PC-9 (cell line): ENCODE results near the gene BECN2. TPM values are rescaled to one million over a fixed set of nuclear protein-coding genes. Genes with fewer than 3 reads are reported as not detected.

Experiments
- BruUV-seq: library from RNA; stranded (reverse); fragments of 400-500 nt; replicated peaks from 2 replicates; lab custom pipeline; 2021; lab: Mats Ljungman, UMichigan
- CTCF ChIA-PET: fragments of 300-600 bp; sonication (Branson Sonifier 250); formaldehyde crosslinking; loops from one replicate; lab custom pipeline; 2022; ENCODE audit warnings: antibody characterized with exemption; lab: Charles Lee
- POLR2A ChIA-PET: fragments of 300-600 bp; sonication (Branson Sonifier 250); formaldehyde crosslinking; loops from one replicate; lab custom pipeline; 2022; ENCODE audit warnings: antibody characterized with exemption; ENCODE audit not compliant: unreplicated experiment; lab: Charles Lee
- DNase-seq, 2 experiments: peaks; one replicate each; pipeline versions ENCODE4 v3.0.0 to v3.0.0-alpha.2; 2015 to 2022; ENCODE audit warnings: mixed read lengths in 1 of 2
- H2AFZ ChIP-seq: fragments of 200-600 bp; sonication (generic); 2 replicates; pipeline ENCODE4 v1.8.1; 2017; ENCODE audit warnings: antibody characterized with exemption
- H3F3A ChIP-seq: fragments of 200-600 bp; sonication (generic); 2 replicates; pipeline ENCODE4 v1.8.1; 2017; ENCODE audit warnings: antibody characterized with exemption, mild to moderate bottlenecking, low read depth; ENCODE audit not compliant: insufficient read depth
- H3K27ac ChIP-seq: fragments of 200-600 bp; sonication (generic); 2 replicates; pipeline ENCODE4 v1.6.1; 2016; ENCODE audit warnings: mixed run types
- H3K27me3 ChIP-seq: fragments of 200-600 bp; sonication (generic); 2 replicates; pipeline ENCODE4 v1.6.1; 2016; ENCODE audit warnings: low read depth, mixed run types; ENCODE audit not compliant: insufficient read depth
- H3K36me3 ChIP-seq: fragments of 200-600 bp; sonication (generic); 2 replicates; pipeline ENCODE4 v1.6.1; 2016; ENCODE audit warnings: low read depth, mixed run types
- H3K4me1 ChIP-seq: fragments of 200-600 bp; sonication (generic); replicated peaks from 2 replicates; pipeline ENCODE4 v1.6.1; 2016; ENCODE audit warnings: mixed run types; ENCODE audit not compliant: insufficient read depth
- H3K4me2 ChIP-seq: fragments of 200-600 bp; sonication (generic); 2 replicates; pipeline ENCODE4 v1.6.1; 2017; ENCODE audit warnings: mixed run types
- H3K4me3 ChIP-seq: fragments of 200-600 bp; sonication (generic); 2 replicates; pipeline ENCODE4 v1.6.1; 2016; ENCODE audit warnings: mixed run types
- H3K79me2 ChIP-seq: fragments of 200-600 bp; sonication (generic); 2 replicates; pipeline ENCODE4 v1.6.1; 2017; ENCODE audit warnings: low read depth, mixed run types
- H3K9me2 ChIP-seq: fragments of 200-600 bp; sonication (generic); 2 replicates; pipeline ENCODE4 v1.8.1; 2017; ENCODE audit warnings: mild to moderate bottlenecking; ENCODE audit not compliant: insufficient read depth
- H3K9me3 ChIP-seq: fragments of 200-600 bp; sonication (generic); 2 replicates; pipeline ENCODE4 v1.8.1; 2016; ENCODE audit warnings: low read depth; ENCODE audit not compliant: insufficient read depth
- H4K20me1 ChIP-seq: fragments of 200-600 bp; sonication (generic); 2 replicates; pipeline ENCODE4 v1.8.1; 2017; ENCODE audit not compliant: insufficient read depth
- EZH2 ChIP-seq: fragments of 200-600 bp; sonication (generic); IDR thresholded peaks from 2 replicates; pipeline ENCODE4 v1.8.0; 2017; ENCODE audit warnings: antibody characterized with exemption, low read depth
- intact Hi-C: fragments of 100-400 bp; cut with micrococcal nuclease; formaldehyde crosslinking; loops from one replicate; pipeline ENCODE4 v1.10.0; 2022; ENCODE audit not compliant: unreplicated experiment
- total RNA-seq: library from RNA; stranded (reverse); gene quantifications from 2 replicates; pipeline ENCODE4 v1.2.3, GENCODE V29; 2021
- TF ChIP-seq, protein P1 (sequence below): fragments of 200-600 bp; sonication (generic); conservative IDR thresholded peaks from 2 replicates; pipeline ENCODE4 v1.6.1; 2017; ENCODE audit warnings: mixed run types, antibody characterized with exemption, mild to moderate bottlenecking, moderate library complexity

Gene BECN2
- total RNA-seq, 1 experiment from 2014 or later = 0.37 TPM

DNA sequence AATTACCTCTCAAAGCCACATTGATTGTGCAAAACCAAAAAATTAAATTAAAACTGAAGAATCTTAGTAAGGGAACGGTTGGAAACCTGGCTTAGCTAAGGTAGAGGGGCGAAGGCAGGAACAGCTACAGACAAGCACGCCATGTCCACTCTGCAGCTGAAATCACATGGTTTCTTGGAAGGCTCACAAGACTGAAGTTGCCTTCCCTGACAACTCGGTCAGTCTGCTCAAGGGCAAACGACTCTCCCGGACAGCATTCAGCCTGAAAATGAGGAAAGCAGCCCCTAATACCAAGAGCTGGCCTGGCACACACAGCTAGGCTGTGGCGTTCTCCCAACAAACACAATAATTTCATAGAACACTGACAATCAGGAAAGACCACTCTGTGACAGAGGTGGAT is 22.7 kb upstream of the BECN2 start:
- POLR2A ChIA-PET = no interaction called here
- no peaks in the 10 kb centered on the region for H3F3A ChIP-seq
- H3K4me3 ChIP-seq = no peak overlapping the region
- DNase-seq = no peak
- intact Hi-C loops = no loop called here
- H3K79me2 ChIP-seq = no peaks in the 10 kb centered on the region
- H3K36me3 ChIP-seq = no peaks in the 10 kb centered on the region
- no peak overlapping the region for H2AFZ ChIP-seq
- BruUV-seq = no TSS peak
- H4K20me1 ChIP-seq = no peaks in the 10 kb centered on the region
- no peak for TF ChIP-seq EZH2
- TF ChIP-seq, protein P1, sequence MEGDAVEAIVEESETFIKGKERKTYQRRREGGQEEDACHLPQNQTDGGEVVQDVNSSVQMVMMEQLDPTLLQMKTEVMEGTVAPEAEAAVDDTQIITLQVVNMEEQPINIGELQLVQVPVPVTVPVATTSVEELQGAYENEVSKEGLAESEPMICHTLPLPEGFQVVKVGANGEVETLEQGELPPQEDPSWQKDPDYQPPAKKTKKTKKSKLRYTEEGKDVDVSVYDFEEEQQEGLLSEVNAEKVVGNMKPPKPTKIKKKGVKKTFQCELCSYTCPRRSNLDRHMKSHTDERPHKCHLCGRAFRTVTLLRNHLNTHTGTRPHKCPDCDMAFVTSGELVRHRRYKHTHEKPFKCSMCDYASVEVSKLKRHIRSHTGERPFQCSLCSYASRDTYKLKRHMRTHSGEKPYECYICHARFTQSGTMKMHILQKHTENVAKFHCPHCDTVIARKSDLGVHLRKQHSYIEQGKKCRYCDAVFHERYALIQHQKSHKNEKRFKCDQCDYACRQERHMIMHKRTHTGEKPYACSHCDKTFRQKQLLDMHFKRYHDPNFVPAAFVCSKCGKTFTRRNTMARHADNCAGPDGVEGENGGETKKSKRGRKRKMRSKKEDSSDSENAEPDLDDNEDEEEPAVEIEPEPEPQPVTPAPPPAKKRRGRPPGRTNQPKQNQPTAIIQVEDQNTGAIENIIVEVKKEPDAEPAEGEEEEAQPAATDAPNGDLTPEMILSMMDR = no peak
- CTCF ChIA-PET = no interaction called here
- no peaks in the 10 kb centered on the region for H3K4me1 ChIP-seq
- H3K9me2 ChIP-seq = no peaks in the 10 kb centered on the region
- no peak overlapping the region for H3K27ac ChIP-seq
- H3K9me3 ChIP-seq = no peaks in the 10 kb centered on the region
- no peaks in the 10 kb centered on the region for H3K27me3 ChIP-seq
- no peak overlapping the region for H3K4me2 ChIP-seq

DNA sequence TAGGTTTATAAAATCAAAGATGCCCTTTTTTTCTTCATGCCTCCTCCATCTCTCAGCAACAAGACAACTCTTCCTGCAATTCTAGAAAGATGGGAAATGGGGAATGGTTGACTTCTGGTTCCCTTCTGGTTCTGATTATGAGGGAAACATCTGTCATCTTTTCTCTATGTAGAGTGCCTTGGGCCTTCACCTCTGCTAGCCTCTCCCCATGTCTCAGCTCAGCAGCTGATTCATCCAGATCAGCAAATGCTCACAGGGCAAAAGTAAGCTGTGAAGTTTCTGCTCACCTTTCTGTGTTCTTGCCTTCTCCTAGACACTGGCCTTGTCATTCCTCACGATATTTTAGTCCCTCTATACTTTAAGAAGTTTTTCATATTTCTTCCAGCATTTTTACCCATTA is 17.8 kb upstream of the BECN2 start:
- no TSS peak for BruUV-seq
- Histone ChIP-seq H3K9me3 (no peaks in the 10 kb centered on the region), H3K4me2 (no peak overlapping the region), H2AFZ (no peak overlapping the region), H3K4me3 (no peak overlapping the region), H3K27ac (no peak overlapping the region), H3K9me2 (no peaks in the 10 kb centered on the region), H3K4me1 (peaks cover 8% of the 10 kb centered on the region; the same call in 1 of the 2 replicates), H3K27me3 (no peaks in the 10 kb centered on the region), H3F3A (no peaks in the 10 kb centered on the region), H4K20me1 (no peaks in the 10 kb centered on the region), H3K79me2 (no peaks in the 10 kb centered on the region), H3K36me3 (no peaks in the 10 kb centered on the region)
- ChIA-PET POLR2A (no interaction called here), CTCF (no interaction called here)
- no peak for DNase-seq
- intact Hi-C loops = no loop called here
- TF ChIP-seq EZH2 = no peak
- TF ChIP-seq, protein P1 = no peak

DNA sequence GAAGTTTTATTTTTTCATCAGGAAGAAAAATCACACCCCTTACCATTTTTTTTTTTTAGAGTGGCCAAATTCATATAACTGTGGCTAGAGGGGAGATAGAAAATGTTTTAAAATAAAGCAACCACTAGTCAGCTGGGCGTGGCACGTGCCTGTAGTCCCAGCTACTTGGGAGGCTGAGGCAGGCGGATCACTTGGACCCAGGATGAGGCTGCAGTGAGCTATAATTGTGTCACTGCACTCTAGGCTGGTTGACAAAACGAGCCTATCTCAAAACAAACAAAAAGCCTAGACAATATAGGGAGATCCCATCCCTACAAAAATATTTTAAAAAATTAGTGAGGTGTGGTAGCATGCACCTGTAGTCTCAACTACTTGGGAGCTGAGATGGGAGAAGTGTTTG is 14.8 kb upstream of the BECN2 start:
- no peaks in the 10 kb centered on the region for H3K9me2 ChIP-seq
- no peak overlapping the region for H3K4me2 ChIP-seq
- no peak overlapping the region for H2AFZ ChIP-seq
- H3K9me3 ChIP-seq = no peaks in the 10 kb centered on the region
- no peak overlapping the region for H3K4me3 ChIP-seq
- no peaks in the 10 kb centered on the region for H3K27me3 ChIP-seq
- no peaks in the 10 kb centered on the region for H4K20me1 ChIP-seq
- ChIA-PET POLR2A (no interaction called here), CTCF (no interaction called here)
- H3F3A ChIP-seq = no peaks in the 10 kb centered on the region
- TF ChIP-seq EZH2 = no peak
- TF ChIP-seq, protein P1 = no peak
- H3K79me2 ChIP-seq = no peaks in the 10 kb centered on the region
- intact Hi-C loops = no loop called here
- H3K27ac ChIP-seq = no peak overlapping the region
- no peaks in the 10 kb centered on the region for H3K36me3 ChIP-seq
- peaks cover 8% of the 10 kb centered on the region; the same call in 1 of the 2 replicates for H3K4me1 ChIP-seq
- DNase-seq = no peak
- no TSS peak for BruUV-seq
